Rectal smooth muscle tissue (tissue), 1 donor: ENCODE results near the gene RAD51AP1.
"Not testable (repeated sequence)": the region's sequence is repeated elsewhere in the genome, so short reads cannot be mapped to it uniquely, and the experiment has no call there.

ENCODE experiments used
- H3K27ac ChIP-seq: one replicate; pipeline ENCODE4 v1.7.0; 2013; ENCODE audit warnings: low read depth, low read length, inconsistent platforms
- H3K27me3 ChIP-seq: one replicate; pipeline ENCODE4 v1.7.0; 2013; ENCODE audit warnings: low read length; ENCODE audit not compliant: control insufficient read depth, insufficient read depth
- H3K36me3 ChIP-seq: one replicate; pipeline ENCODE4 v1.7.0; 2013; ENCODE audit warnings: low read length; ENCODE audit not compliant: control insufficient read depth, insufficient read depth
- H3K4me1 ChIP-seq: one replicate; pipeline ENCODE4 v1.7.0; 2013; ENCODE audit warnings: low read length; ENCODE audit not compliant: control insufficient read depth, insufficient read depth
- H3K4me3 ChIP-seq: one replicate; pipeline ENCODE4 v1.7.0; 2013; ENCODE audit warnings: low read length
- H3K9ac ChIP-seq: one replicate; pipeline ENCODE4 v1.7.0; 2013; ENCODE audit warnings: low read length

The RAD51AP1 gene, protein sequence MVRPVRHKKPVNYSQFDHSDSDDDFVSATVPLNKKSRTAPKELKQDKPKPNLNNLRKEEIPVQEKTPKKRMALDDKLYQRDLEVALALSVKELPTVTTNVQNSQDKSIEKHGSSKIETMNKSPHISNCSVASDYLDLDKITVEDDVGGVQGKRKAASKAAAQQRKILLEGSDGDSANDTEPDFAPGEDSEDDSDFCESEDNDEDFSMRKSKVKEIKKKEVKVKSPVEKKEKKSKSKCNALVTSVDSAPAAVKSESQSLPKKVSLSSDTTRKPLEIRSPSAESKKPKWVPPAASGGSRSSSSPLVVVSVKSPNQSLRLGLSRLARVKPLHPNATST

DNA sequence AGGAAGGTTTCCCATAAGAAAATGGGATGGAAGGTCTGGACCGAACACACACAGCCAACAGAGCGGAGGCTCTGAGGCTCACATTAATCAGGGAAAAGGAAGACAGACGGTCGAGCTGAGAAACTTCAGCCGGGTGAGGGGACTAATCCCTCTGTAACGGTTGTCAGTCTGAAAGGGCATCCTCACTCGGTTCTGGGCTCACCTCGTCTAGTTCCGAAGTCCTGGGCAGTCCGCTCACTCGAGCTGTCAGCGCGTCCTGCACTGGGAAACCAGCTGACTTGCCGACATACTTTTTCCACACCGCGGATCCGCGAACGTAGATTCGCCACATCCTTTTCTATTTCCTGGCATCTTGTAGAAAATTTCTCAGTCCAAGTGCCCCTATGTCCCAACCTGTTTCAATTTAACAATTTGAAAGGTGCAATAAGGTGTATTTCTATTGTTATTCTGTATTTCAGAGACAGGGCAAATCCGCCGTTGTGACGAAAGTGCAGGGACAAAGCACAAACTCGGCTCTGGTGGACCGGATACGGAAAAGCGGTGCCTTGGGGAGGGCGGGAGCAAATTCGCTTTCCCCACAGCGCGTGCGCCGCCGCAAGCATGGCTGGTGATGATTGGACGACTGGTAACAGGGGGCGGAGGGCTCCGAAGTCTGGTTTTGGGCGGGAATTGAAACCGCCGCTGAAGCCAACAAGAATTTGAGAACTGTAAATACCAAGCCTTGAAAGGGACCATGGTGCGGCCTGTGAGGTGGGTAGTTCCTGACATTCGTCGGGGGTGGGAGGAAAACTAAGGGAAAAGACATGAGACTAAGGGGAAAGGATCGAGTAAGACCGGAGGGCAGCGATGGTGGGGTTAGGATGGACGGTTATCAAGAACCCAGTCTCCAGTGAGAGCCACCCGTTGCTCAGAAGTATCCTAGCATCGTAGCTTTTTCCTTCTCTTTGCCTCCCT is at the start of gene RAD51AP1:
RAD51AP1 (plus strand) TSS at position 684 of the 954 bp plus-strand sequence; CDS start at position 734, 50 bp downstream.
- H3K4me1 ChIP-seq, result peaks cover 13% of the 10 kb centered on the region
- peak within 1 kb of the TSS; percentile 83 for H3K9ac ChIP-seq
- H3K4me3 ChIP-seq, result peak within 1 kb of the TSS; percentile 96
- H3K27me3 ChIP-seq, result no peaks in the 10 kb centered on the region
- H3K36me3 ChIP-seq, result peaks cover 2% of the 10 kb centered on the region
- H3K27ac ChIP-seq, result peak within 1 kb of the TSS; percentile 98

DNA sequence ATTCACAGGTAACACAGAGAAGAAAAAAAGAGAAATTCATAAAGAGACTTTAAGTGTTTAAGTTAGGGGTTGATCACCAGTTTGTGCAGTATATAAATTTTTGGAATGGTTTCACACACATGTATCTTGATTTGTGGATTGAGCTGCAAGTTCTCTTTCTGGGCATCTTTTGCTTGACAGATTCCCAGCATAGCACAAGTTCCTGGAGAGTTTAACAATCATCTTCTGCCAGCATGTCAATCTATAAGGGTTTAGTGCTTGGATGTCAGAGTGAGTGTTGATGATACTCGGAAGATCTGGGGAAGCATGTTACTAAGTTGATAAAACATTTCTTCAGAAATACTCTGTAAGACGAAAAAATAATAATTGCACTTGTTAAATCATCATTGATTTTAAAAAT is 49.1 kb upstream of the RAD51AP1 start:
- peaks cover 9% of the 10 kb centered on the region for H3K36me3 ChIP-seq
- no peak overlapping the region for H3K27ac ChIP-seq
- H3K9ac ChIP-seq, result no peak overlapping the region
- H3K4me3 ChIP-seq, result no peak overlapping the region
- H3K27me3 ChIP-seq, result no peaks in the 10 kb centered on the region
- H3K4me1 ChIP-seq, result no peaks in the 10 kb centered on the region

DNA sequence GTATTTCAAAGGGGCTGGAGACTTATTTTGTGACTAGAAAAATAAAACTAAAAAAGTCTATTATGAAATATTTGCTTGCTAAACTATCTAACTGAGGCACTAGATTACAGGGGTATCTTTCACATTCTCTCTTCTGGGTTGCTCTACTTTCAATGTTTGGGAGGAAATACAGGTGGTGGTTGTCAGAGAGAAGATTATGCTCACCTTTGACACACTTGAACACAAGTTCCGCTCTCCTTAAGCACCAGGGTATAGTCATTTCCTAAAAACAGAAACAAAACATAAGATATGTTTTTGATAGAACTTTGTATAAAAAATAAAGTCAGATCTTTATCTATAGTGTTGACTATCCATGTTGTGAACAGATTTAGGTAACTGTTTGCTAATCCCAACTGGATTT is 47.7 kb upstream of the RAD51AP1 start:
- Histone ChIP-seq H3K4me1 (no peaks in the 10 kb centered on the region), H3K27me3 (no peaks in the 10 kb centered on the region), H3K4me3 (no peak overlapping the region), H3K36me3 (peaks cover 9% of the 10 kb centered on the region), H3K27ac (no peak overlapping the region), H3K9ac (no peak overlapping the region)

DNA sequence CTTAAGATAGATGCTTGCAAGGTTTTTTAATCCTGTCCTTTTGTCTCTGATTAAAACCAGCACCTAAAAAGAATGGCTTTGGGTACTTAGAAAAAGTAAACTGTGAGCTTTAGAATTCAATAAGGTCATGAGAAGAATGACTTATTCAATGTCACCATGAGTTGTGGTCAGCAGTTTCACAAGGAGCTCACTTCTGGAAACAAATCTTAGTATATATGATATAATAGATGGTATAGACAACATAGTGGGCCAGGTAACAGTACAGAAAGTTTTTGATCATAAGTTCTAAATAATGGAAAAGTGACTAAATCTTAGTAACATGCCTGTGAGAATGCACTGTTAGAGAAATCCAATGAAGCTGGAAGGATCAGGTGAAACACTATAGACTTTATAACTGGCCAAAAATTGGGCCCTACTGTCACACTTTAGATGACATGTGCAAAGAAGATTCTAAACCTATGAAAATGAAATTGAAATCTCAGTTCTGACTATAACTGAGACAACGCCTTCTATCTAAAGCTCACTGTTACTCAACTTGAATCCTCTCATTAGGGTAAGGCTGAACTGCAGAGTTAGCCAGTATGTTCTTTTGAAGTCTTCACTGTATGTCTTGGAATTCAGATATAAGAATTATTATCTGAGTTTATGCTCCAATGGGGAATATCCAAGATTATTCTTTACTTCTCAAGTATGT is 42.4 kb upstream of the RAD51AP1 start:
- Histone ChIP-seq H3K27ac (no peak overlapping the region), H3K9ac (no peak overlapping the region), H3K4me1 (no peaks in the 10 kb centered on the region), H3K27me3 (no peaks in the 10 kb centered on the region), H3K36me3 (no peaks in the 10 kb centered on the region), H3K4me3 (no peak overlapping the region)

DNA sequence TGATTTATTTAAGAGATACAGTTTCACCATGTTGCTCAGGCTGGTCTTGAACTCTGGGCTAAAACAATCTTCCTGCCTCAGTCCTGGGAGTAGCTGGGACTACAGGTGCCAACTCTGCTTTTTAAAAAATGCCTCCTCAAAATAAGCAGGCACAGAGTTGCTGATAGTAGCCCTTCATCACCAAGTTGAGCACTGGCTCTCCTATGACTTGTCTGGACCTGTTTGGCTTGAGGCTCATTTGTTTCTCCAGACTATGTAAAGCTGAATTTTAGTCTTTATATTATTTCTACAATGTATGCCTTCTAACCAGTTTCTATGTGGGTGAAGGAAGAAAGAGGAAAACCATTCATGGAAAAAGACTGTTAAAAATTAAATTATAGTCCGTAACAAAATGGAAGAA is 39.5 kb upstream of the RAD51AP1 start:
- no peaks in the 10 kb centered on the region for H3K36me3 ChIP-seq
- no peak overlapping the region for H3K27ac ChIP-seq

DNA sequence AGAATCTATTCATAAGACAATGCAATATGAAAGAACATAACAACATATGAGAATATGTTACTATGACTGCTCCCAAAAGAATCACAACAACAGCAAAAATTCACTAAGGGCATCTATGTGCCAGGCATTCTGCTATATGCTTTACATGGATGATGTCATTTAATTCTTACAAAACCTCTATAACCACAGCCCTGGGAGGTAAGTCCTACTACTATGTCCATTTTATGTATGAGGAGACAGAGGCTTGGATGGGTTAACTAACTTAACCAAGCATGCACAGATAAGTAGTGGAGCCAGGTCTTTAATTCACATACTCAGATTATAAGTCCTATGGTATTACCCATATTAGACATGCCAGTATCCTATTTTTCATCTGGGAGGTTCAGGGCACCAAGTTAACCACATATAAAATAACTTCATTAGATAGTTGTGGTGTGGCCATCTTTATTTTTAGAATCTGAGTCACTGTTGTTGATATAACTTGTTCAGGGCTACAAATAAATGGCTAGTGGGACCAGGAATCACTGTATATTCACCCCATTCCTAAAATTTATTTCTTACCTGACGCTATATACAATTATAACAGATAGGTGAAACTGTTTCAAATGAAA is 33.2 kb upstream of the RAD51AP1 start:
- no peak overlapping the region for H3K4me3 ChIP-seq
- no peaks in the 10 kb centered on the region for H3K27me3 ChIP-seq
- H3K36me3 ChIP-seq, result no peaks in the 10 kb centered on the region
- H3K9ac ChIP-seq, result no peak overlapping the region
- no peak overlapping the region for H3K27ac ChIP-seq
- H3K4me1 ChIP-seq, result no peaks in the 10 kb centered on the region

More for the DNA sequence above, 39.5 kb upstream of the RAD51AP1 start:
- H3K4me1 ChIP-seq, result no peaks in the 10 kb centered on the region
- no peaks in the 10 kb centered on the region for H3K27me3 ChIP-seq
- H3K9ac ChIP-seq, result no peak overlapping the region
- H3K4me3 ChIP-seq, result no peak overlapping the region

DNA sequence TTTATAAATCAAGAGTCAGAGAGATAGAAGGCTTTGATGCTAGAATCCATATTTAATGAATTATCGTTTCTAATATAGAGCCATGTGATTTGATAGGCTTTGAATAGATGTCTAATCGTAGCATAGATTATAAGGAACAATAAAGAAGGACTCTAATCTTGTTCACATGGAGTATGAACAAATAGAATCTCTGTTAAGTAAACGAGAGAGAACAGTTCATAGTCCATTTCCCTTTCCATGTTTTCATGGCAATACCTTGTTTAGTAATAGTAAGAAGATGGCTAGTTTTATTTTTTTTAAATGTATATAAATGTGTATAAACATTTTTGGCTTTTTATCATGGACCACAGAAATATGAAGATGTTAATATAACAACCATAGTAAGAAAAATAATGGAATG is 32.3 kb upstream of the RAD51AP1 start:
- no peaks in the 10 kb centered on the region for H3K27me3 ChIP-seq
- H3K4me1 ChIP-seq, result no peaks in the 10 kb centered on the region
- H3K36me3 ChIP-seq, result no peaks in the 10 kb centered on the region
- H3K27ac ChIP-seq, result no peak overlapping the region
- no peak overlapping the region for H3K9ac ChIP-seq
- no peak overlapping the region for H3K4me3 ChIP-seq

DNA sequence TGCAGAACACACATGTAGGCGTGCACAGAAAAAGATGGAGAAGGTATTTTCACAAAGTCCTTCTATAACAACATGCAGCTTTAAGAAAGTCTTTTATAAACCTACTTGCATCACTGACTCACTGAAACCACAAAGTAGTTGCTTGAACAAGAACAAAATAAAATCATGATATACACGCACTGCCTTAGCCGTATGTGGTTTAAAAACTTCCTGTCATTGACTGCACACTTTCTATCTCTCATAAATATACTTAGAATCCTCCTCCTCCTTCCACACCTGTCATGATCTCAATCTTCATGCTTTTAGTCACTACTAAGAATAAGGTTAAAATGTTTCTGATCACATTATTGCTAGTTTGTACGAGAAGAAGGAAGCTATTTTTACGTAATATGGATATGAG is 31.8 kb upstream of the RAD51AP1 start:
- H3K27me3 ChIP-seq, result no peaks in the 10 kb centered on the region
- H3K36me3 ChIP-seq, result no peaks in the 10 kb centered on the region
- no peak overlapping the region for H3K9ac ChIP-seq
- H3K27ac ChIP-seq, result no peak overlapping the region
- no peak overlapping the region for H3K4me3 ChIP-seq
- H3K4me1 ChIP-seq, result no peaks in the 10 kb centered on the region

DNA sequence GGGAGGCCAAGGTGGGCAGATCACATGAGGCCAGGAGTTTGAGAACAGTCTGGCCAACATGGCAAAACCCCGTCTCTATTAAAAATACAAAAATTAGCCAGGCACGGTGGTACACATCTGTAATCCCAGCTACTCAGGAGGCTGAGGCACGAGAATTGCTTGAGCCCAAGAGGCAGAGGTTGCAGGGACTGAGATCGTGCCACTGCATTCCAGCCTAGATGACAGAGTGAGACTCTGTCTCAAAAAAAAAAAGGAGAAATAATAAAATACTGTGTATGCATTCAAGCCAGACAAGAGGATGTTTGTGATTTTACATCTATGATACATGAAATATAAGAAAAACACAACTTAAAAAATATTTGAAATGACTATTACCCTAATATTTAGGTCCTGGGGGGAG is 30.2 kb upstream of the RAD51AP1 start:
- not testable (repeated sequence) for H3K27ac ChIP-seq, H3K27me3 ChIP-seq, H3K4me3 ChIP-seq, H3K4me1 ChIP-seq, H3K36me3 ChIP-seq, H3K9ac ChIP-seq

DNA sequence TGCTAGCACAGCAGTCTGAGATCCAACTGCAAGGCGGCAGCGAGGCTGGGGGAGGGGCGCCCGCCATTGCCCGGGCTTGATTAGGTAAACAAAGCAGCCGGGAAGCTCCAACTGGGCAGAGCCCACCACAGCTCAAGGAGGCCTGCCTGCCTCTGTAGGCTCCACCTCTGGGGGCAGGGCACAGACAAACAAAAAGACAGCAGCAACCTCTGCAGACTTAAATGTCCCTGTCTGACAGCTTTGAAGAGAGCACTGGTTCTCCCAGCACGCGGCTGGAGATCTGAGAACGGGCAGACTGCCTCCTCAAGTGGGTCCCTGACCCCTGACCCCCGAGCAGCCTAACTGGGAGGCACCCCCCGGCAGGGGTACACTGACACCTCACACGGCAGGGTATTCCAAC is 29.4 kb upstream of the RAD51AP1 start:
- H3K27ac ChIP-seq, H3K4me1 ChIP-seq, H3K9ac ChIP-seq, H3K36me3 ChIP-seq, H3K4me3 ChIP-seq, H3K27me3 ChIP-seq: not testable (repeated sequence)

DNA sequence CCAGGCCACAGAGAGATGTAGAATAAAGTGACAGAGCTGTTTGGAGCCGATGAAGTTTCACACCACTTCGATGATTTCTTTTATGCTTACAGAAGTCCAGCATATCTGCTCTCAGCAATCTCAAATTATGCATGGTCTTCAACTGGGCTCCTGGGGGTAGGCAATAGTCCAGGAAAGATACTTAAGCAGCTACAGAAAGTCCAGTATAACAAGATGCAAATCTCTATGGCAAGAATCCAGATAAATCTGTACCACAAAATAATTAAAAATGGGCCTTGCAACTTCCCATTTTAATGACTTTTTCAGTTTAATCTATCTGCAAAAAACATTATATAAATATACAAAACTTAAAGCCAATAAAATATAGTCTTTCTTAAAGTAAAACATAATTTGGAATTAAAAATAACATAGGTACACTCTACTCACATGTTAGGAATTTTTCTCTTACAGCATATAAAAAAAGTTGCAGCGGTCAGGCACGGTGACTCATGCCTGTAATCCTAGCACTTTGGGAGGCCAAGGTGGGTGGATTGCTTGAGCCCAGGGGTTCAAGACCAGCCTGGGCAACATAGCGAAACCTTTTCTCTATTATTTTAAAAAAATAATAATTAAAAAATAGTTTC is 20.5 kb upstream of the RAD51AP1 start:
- no peaks in the 10 kb centered on the region for H3K4me1 ChIP-seq
- no peaks in the 10 kb centered on the region for H3K27me3 ChIP-seq
- peaks cover 3% of the 10 kb centered on the region for H3K36me3 ChIP-seq

DNA sequence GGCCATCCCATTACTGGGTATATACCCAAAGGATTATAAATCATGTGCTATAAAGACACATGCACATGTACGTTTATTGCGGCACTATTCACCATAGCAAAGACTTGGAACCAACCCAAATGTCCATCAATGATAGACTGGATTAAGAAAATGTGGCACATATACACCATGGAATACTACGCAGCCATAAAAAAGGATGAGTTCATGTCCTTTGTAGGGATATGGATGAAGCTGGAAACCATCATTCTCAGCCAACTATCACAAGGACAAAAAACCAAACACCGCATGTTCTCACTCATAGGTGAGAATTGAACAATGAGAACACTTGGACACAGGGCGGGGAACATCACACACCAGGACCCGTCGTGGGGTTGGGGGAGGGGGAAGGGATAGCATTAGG is 15.2 kb upstream of the RAD51AP1 start:
- H3K36me3 ChIP-seq, result not testable (repeated sequence)

More for the DNA sequence above, 20.5 kb upstream of the RAD51AP1 start:
- no peak overlapping the region for H3K27ac ChIP-seq
- H3K4me3 ChIP-seq, result no peak overlapping the region
- H3K9ac ChIP-seq, result no peak overlapping the region

More for the DNA sequence above, 15.2 kb upstream of the RAD51AP1 start:
- H3K9ac ChIP-seq, H3K4me3 ChIP-seq, H3K27ac ChIP-seq, H3K4me1 ChIP-seq, H3K27me3 ChIP-seq: not testable (repeated sequence)
